GM12878 (cell line): ENCODE data around the gene SASH1. TPM values are rescaled to one million over a fixed set of nuclear protein-coding genes. Genes with fewer than 3 reads are reported as not detected.

Experiments used
- HDGF ChIP-seq: fragments of 450-650 bp; IDR thresholded peaks from 2 replicates; pipeline ENCODE4 v1.6.1; 2016; ENCODE audit warnings: antibody characterized with exemption
- KAT2A ChIP-seq: conservative IDR thresholded peaks from 2 replicates; pipeline ENCODE4 v1.6.1; 2011; ENCODE audit warnings: low read depth, low read length; ENCODE audit not compliant: control insufficient read depth
- KLF5 ChIP-seq: fragments of 450-650 bp; IDR thresholded peaks from 2 replicates; pipeline ENCODE4 v1.6.1; 2014; ENCODE audit warnings: mild to moderate bottlenecking; ENCODE audit not compliant: partially characterized antibody
- SMAD1 ChIP-seq: fragments of 450-650 bp; IDR thresholded peaks from 2 replicates; pipeline ENCODE4 v1.6.1; 2018; ENCODE audit warnings: mild to moderate bottlenecking, low read depth; ENCODE audit not compliant: partially characterized antibody
- STAT1 ChIP-seq: fragments of 450-650 bp; conservative IDR thresholded peaks from 2 replicates; pipeline ENCODE4 v1.6.1; 2014; ENCODE audit warnings: antibody characterized with exemption, mild to moderate bottlenecking
- TCF7 ChIP-seq: IDR thresholded peaks from 2 replicates; pipeline ENCODE4 v1.6.1; 2014; ENCODE audit warnings: antibody characterized with exemption, borderline replicate concordance
- ZBTB11 ChIP-seq: fragments of 450-650 bp; formaldehyde crosslinking; IDR thresholded peaks from 2 replicates; pipeline ENCODE4 v1.5.0; 2022; ENCODE audit warnings: mild to moderate bottlenecking, missing genetic modification characterization
- ZBTB4 ChIP-seq: fragments of 450-650 bp; formaldehyde crosslinking; IDR thresholded peaks from 2 replicates; pipeline ENCODE4 v1.4.0; 2022; ENCODE audit warnings: mild to moderate bottlenecking, moderate library complexity
- polyA plus RNA-seq, 11 experiments: library from polyadenylated mRNA; depleted of rRNA in 4 of 11; unstranded in 6 of 11; stranded (reverse) in 5 of 11; fragments of >200 nt; fragmentation: Nextera tagmentation in 4 of 11; fragmentation: Illumina TruSeq in 1 of 11; extraction: Ambion mirVana in 4 of 11; extraction: Trizol in 1 of 11; gene quantifications; 1 replicate in 1 of 11; 2 replicates in 10 of 11; pipeline versions ENCODE4 v1.2.1 to v1.2.3, GENCODE V29; 2011 to 2016; ENCODE audit warnings: inconsistent platforms in 2 of 11, missing spikeins in 2 of 11, low read depth in 1 of 11
- total RNA-seq, 4 experiments: library from RNA; depleted of rRNA in 3 of 4; stranded (reverse); fragments of >200 nt in 3 of 4; fragmentation: Illumina TruSeq in 1 of 4; extraction: Trizol in 1 of 4; gene quantifications; 2 replicates each; pipeline versions ENCODE4 v1.2.1 to v1.2.3, GENCODE V29; 2013 to 2021
- TF ChIP-seq, protein P1 (sequence below): IDR thresholded peaks from 2 replicates; pipeline ENCODE4 v1.6.1; 2012; ENCODE audit warnings: low read depth, low read length, improper control_type of control experiment
- TF ChIP-seq, protein P2 (sequence below): fragments of 450-650 bp; conservative IDR thresholded peaks from 2 replicates; pipeline ENCODE4 v1.6.1; 2017; ENCODE audit warnings: mild to moderate bottlenecking, moderate library complexity

SASH1 gene
- total and polyA plus RNA-seq, 10 of the 15 experiments (the other 5 are each of a cell fraction or from before 2014, with no cell fraction given): 0.01 to 0.73 (median 0.14) TPM; not detected in 4

DNA sequence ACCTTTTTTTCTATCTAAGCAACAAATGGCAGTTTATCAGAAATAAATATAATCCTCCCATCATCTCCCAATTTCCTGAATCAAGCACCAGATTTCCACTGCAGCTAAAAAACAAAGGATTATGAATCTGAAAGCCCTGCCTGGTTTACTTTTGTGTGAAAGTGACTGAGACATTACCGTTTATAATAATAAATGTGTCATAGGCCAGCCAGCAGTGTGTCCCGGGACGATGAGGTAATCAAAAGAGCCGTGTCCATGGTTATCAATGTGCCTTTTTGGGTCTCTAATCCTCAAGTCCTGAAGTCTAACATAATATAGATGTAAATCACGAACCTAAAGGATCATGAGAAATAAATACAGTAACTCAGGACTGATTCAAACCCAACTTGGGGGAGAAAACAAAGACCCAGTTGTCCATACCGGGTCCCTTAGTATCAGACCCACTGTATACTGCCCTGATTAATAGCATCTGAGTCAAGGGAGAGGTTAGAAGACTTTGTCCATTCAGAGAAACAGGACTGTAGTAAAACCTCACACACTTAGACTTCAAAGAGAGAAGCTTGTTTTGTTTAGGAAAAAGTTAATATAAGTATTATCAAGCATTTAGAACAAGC is 149.1 kb downstream of the SASH1 start (continued):
- TF ChIP-seq, protein P1, sequence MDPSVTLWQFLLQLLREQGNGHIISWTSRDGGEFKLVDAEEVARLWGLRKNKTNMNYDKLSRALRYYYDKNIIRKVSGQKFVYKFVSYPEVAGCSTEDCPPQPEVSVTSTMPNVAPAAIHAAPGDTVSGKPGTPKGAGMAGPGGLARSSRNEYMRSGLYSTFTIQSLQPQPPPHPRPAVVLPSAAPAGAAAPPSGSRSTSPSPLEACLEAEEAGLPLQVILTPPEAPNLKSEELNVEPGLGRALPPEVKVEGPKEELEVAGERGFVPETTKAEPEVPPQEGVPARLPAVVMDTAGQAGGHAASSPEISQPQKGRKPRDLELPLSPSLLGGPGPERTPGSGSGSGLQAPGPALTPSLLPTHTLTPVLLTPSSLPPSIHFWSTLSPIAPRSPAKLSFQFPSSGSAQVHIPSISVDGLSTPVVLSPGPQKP: no peak
- TF ChIP-seq, protein P2, sequence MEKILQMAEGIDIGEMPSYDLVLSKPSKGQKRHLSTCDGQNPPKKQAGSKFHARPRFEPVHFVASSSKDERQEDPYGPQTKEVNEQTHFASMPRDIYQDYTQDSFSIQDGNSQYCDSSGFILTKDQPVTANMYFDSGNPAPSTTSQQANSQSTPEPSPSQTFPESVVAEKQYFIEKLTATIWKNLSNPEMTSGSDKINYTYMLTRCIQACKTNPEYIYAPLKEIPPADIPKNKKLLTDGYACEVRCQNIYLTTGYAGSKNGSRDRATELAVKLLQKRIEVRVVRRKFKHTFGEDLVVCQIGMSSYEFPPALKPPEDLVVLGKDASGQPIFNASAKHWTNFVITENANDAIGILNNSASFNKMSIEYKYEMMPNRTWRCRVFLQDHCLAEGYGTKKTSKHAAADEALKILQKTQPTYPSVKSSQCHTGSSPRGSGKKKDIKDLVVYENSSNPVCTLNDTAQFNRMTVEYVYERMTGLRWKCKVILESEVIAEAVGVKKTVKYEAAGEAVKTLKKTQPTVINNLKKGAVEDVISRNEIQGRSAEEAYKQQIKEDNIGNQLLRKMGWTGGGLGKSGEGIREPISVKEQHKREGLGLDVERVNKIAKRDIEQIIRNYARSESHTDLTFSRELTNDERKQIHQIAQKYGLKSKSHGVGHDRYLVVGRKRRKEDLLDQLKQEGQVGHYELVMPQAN: no peak
- no peak for TF ChIP-seq STAT1
- TF ChIP-seq ZBTB4: no peak
- no peak for TF ChIP-seq KLF5
- TF ChIP-seq KAT2A: no peak
- no peak for TF ChIP-seq ZBTB11 (CRISPR knock-in tag)
- TF ChIP-seq TCF7: no peak
- no peak for TF ChIP-seq HDGF
- TF ChIP-seq SMAD1: no peak
- TF ChIP-seq, all 136 proteins: peak for 0
